Islet of Langerhans (tissue), 1 donor: ENCODE results near the gene KRTAP10-6.
"Not testable (repeated sequence)": the region's sequence is repeated elsewhere in the genome, so short reads cannot be mapped to it uniquely, and the experiment has no call there.

Source experiments
- FAIRE-seq: peaks from one replicate; lab custom pipeline; 2011; peaks lifted over from hg19 to GRCh38; lab: Jason Lieb, UNC

KRTAP10-6 gene

GRCh38 chr21:44578371-44579055 lies 13.8 kb downstream of the KRTAP10-6 start:
- no peak for FAIRE-seq

DNA sequence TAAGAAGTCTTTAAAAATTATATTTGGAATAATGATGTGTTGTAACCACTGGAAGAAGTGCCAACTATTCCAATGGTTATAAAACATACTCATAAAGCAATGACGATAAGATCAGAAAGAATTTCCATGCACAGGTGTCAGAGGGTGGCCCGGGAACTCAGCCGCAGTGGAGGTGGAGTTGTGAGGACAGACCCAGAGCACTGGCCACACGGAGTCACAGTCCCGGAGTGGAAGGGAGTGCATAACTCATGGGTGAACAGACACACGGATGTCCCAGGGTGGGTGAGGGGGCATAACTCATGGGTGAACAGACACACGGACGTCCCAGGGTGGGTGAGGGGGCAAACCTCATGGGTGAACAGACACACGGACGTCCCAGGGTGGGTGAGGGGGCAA lies 16.3 kb downstream of the KRTAP10-6 start:
- FAIRE-seq: no peak

DNA sequence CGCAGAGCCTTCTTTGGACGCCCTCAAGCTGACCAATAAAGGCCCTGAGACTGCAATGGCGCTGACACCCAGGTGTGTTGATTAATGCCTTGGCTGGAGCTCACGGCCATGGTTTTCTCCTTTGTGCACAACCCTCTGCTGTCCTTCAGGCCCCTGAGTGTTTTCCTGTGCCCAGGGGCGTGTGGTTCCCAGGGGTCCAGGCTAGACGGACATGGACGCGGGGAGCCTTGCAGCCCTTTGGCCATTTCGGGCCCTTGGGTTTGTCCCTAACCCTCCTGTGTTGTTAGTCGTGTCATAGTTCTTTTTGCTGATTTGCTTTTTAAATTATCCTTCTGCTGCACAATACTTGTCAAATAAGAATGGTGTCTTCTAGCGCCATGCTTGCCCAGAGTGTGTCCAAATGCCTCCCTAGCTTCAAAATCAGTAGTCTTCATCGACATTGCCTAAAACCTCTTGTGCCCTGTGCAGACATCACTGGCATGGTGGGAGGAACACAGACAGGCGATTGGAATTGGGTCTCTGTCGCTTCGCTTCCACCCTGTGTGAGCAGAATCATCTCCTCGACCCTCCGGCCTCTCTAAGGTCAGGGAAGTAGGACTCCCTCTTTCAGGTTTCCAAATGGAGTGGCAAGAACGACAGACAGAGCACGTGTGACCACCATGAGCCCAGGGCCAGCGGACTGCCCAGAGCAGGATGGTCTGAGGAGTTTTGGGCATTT lies 16.8 kb downstream of the KRTAP10-6 start:
- FAIRE-seq: no peak

- no peak for FAIRE-seq
Measured at GRCh38 chr21:44574457-44575306, 17.6 kb downstream of the KRTAP10-6 start.

GRCh38 chr21:44573630-44574456 lies 18.5 kb downstream of the KRTAP10-6 start, which contains the start of gene KRTAP10-4:
KRTAP10-4 (plus strand) TSS chr21:44573729; CDS start chr21:44573759, 30 bp downstream.
- not testable (repeated sequence) for FAIRE-seq

- FAIRE-seq: no peak
Measured at GRCh38 chr21:44572959-44573583, 19.2 kb downstream of the KRTAP10-6 start.

DNA sequence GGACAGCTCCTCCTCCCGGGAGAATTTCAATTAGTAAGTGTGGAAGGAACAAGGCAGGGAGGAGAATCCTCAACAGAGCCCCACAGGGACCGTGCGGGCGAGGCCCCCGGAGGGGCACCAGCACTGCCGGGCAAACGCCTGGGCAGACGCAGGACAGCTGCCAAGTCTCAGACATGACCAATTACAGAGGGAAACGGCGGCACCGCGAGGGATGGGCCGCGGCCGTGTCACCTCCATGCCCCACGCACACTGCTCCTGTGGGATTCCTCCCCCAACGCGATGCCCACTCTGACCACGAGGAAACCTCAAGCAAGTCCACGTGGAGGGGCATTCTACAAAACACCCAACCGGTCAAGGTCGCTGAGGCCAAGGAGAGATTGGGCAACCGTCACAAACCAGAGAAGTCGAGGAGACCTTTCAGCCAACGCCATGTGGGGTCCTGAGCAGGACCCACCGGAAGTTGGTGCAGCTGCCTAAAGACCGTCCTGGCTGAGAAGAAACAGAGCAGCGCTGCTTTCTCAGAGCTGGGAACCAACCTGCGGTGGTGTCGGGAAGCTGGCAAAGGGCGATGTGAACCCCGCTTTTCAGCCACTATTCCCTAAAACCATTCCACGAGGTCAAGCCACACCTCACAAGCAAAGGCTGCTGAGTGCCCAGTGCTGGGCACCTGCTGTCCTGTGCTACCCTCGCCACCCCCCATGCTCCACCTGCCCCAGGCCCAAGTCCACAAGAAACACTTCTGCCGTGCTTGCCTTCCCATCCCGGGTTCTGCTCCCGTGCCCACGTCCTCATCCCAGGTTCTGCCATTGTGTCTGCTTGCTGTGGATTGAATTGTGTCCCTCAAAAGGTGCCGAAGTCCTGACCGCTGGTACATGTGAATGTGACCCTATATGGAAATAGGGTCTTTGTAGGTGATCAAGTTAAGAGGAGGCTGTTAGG lies 20.2 kb downstream of the KRTAP10-6 start:
- no peak for FAIRE-seq

DNA sequence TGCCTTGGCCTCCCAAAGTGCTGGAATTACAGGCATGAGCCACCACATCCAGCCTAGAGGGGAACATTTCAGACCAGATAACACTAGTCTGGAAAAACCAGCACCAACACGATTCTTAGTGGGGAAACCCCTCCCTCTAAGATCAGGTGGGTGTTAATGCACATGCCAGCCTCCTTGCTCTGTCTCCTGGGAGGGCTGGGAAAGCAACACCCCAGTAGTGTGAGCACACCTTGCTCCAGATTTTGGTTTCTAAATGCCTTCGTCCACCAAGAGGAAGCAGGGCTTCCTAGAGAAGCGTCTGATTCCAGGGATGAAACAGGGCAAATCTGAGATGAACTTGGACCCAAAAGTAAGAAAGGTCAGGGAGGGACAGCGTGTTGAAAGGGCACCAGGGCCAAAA lies 21.0 kb downstream of the KRTAP10-6 start:
- no peak for FAIRE-seq

GRCh38 chr21:44569861-44570517 lies 22.3 kb downstream of the KRTAP10-6 start:
- FAIRE-seq: no peak

DNA sequence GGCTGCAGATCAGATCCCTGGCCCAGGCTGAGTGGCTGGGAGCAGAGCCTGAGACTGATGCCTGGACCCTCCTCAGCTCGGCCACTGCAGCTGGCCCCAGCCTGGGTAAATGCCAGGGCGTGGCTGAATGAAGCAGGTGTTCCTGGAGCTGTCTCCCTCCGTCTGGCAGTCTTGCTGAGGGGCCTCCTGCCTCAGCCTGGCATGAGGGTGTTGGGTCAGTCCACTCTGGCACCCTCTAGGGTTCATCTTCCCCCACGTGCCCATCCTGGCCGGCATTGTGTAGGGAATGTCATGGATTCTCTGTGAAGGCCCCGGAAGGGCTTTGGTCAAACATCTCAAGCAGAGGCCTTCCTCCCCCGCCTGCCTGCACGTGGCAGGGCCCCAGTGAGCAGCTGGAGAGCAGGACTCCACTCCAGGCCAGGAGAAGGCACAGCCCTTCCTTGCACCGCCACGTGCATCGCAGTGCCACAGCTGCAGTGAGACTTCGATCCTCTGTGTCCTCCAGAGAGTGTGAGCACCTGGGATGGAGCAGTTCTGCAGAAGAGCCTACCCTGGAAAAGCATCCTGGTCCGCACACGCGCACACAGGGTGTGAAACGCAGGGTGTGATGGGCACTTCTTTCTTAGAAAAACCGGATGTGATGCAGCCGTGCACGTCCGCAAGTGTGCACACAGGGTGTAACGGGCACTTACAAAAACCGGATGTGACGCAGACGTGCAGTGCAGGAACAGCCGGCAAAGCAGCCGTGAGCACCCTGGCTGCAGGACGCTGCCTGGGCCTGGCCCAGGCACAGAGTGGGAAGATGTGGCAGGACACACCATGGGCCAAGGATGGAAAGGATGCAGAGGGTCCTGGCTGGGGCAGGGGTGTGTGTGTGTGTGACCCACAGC lies 23.4 kb downstream of the KRTAP10-6 start:
- FAIRE-seq: no peak

- no peak for FAIRE-seq
Measured at GRCh38 chr21:44568261-44568660, 24.0 kb downstream of the KRTAP10-6 start.

DNA sequence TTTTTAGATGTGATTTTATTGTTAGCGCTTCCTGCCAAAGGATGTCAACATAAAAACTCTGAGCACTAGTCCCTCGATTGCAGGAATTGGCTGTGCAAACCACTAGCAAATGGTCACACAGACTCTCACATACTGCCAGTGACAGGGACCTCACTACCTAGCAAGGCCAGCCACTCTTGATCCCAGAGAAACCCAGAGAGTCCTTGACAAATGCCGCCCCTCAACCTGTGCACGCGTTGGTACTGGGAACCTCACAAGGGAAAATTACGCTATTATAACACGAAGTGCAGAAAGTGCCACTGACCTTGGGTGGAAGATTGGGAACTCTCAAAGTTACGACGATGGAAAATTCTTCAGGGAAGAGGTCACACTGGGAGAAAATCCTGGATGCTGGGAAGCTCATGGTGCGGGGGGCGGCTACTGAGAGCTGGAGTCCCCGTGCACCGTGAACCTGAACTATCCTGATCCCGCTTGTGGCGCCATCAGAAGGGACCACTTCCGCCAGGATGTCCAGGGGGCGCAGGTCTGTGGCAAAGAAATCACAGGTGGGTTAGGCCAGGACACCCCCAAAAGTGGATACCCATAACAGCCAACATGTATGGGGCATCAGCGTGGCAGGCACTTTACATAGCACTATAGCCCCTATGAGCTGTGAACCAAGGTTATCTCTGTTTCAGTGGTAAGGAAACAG lies 24.7 kb downstream of the KRTAP10-6 start:
- FAIRE-seq: no peak

GRCh38 chr21:44566403-44566802 lies 25.9 kb downstream of the KRTAP10-6 start:
- no peak for FAIRE-seq

DNA sequence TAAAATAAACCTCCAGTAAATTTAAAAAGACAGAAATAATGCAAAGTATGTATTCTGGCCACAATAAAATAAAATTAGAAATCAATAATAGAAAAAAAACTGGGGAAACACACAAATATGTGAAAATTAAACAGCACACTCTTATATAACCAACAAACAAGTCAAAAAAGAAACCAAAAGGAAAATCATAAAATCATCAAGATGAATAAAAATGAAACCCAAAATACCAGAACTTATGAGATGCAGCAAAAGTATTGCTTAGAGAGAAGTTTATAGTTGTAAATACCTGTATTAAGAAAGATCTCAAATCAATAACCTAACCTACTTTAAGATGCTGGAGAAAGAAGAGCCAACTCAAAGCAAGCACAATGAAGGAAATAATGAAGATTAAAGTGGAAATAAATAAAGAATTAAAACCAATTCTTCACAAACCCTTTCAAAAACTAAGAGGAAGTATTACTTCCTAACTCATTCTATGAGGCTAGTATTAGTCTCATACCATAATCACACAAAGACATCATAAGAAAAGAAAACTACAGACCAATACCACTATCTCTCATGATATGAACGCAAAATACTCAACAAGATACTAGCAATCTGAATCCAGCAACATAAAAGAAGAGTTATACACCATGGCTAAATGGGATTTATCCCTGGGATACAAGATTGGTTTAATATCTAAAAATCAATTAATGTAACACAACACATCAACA lies 27.3 kb downstream of the KRTAP10-6 start:
- FAIRE-seq: no peak

DNA sequence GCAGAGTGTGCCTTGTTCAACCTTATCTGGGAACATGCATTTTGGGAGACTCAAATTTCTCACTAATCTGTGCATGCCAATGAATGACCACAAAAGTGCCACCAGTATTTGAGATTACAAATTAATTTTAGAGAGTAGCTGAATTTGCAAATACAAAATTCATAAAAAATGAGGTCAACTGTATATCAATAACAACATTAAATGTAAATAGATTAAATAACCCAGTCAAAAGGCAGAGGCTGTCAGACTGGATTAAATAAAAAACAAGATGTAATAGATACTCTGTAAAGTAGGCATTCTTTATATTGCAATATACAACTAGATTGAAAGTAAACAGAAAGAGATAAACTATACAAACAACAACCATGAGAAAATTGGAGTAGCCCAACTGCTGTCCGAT lies 28.2 kb downstream of the KRTAP10-6 start:
- no peak for FAIRE-seq

- FAIRE-seq: no peak
Measured at GRCh38 chr21:44558695-44559094, 33.6 kb downstream of the KRTAP10-6 start, which contains the start of gene KRTAP10-3. KRTAP10-3 (minus strand) TSS chr21:44558795; CDS start chr21:44558715, 80 bp downstream.

DNA sequence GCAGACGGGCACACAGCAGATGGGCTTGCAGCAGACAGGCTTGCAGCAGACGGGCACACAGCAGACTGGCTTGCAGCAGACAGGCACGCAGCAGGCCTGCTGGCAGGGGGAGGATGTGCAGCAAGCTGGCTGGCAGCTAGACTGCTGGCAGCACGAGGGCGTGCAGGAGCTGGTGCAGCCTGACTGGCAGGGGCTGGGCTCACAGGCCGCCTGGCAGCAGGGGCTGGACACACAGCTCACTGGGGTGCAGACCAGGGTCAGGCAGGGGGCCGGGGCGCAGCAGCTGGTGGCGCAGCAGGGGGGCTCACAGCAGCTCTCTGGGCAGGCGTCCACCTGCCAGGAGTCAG lies 34.0 kb downstream of the KRTAP10-6 start:
- FAIRE-seq: not testable (repeated sequence)
